ENCODE data around the gene SEC31A. TPM values are rescaled to one million over a fixed set of nuclear protein-coding genes. Genes with fewer than 3 reads are reported as not detected.

SEC31A gene
- total RNA-seq, 4 donors from 2014 or later = 118 to 197 (median 153) TPM

DNA sequence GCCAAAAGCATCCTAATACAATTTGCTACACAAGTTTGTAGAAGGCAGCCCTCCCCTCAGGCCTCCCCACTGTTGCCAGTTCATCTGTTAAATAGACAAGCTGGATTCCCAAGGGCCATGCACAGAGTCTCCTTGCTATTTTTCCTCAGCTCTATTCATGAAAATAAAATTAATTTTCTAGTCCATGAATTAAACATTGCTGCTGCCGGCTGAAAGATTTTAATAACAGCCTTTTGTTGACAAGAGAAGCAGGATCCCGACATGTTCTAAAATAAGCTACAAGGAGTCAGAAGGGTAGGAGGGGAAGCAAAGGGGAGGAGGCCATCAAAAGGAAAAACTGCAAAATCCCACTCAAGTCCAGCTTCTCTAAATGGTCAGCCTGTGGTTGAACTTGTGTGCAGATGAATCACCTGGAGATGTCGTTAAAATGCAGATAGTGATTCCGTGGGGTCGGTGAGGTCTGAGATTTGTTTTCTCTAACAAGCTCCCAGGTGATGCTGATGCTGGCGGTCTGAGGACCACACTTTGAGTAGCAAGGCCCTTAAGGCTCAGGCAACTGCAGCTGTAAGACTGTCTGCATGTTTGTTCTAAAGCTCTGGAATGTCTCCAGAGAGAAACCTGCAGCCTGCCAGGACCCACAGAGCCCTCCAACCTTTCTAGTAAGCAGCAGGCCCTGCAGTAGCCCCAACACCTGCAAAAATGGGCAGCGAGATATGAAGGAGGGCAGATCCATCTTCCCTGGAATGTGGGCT, 101.8 kb downstream of the SEC31A start:
- no peaks in the 10 kb centered on the region for H3K27me3 ChIP-seq
- peaks cover 0 to 81% (median 4%) of the 10 kb centered on the region in 3 donors for H3K4me1 ChIP-seq
- no peak overlapping the region for H3K4me3 ChIP-seq
- peak overlapping the region in 2 of 4 donors; percentile 26 to 41 for H3K27ac ChIP-seq
- ATAC-seq = no peak
- WGBS, 2 donors (ENCODE audit: low coverage in 1 of 2) = 10 to 33% methylated on average over 4 to 5 of the region's 7 CpGs
- TF ChIP-seq CTCF (IDR thresholded peaks at IDR 0.05) (no peak), POLR2A (IDR thresholded peaks at IDR 0.05) (no peak), EP300 (IDR thresholded peaks at IDR 0.05) (no peak), POLR2AphosphoS5 (IDR thresholded peaks at IDR 0.05) (no peak)
- no peaks in the 10 kb centered on the region for H3K9me3 ChIP-seq
- H3K36me3 ChIP-seq = no peaks in the 10 kb centered on the region

GRCh38 chr4:82787342-82787741, 103.6 kb downstream of the SEC31A start:
- Histone ChIP-seq H3K9me3 (no peaks in the 10 kb centered on the region), H3K27me3 (no peaks in the 10 kb centered on the region), H3K27ac (no peak overlapping the region), H3K36me3 (no peaks in the 10 kb centered on the region), H3K4me1 (peaks cover 0 to 73% (median 4%) of the 10 kb centered on the region in 3 donors), H3K4me3 (no peak overlapping the region)
- ATAC-seq = no peak
- 80 to 83% methylated on average over 1 to 3 of the region's 4 CpGs for WGBS, 2 donors (ENCODE audit: low coverage in 1 of 2)
- TF ChIP-seq EP300 (IDR thresholded peaks at IDR 0.05) (no peak), POLR2AphosphoS5 (IDR thresholded peaks at IDR 0.05) (no peak), CTCF (IDR thresholded peaks at IDR 0.05) (no peak), POLR2A (IDR thresholded peaks at IDR 0.05) (no peak)

DNA sequence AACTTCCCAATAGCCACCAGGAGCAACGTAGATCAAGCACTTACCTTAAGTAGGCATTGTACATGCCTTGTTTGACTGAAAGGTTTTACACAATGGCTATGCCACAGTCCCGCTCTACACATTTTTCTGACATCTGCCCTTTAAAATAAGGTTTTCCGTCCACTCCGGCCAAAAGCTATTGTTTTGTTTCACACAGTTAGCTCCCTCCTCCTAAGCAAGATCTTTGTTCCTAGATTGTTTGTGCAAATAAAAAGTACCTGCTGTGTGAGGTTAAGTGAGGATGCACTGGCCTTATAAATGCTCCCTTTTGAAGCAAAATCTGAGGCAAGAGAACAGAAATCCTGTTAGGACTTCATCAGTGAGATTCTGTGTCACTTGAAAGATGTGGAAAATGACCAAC, 104.1 kb downstream of the SEC31A start:
- H3K27me3 ChIP-seq = no peaks in the 10 kb centered on the region
- WGBS, 2 donors (ENCODE audit: low coverage in 1 of 2) = 51 to 83% methylated on average over 3 to 4 of the region's 4 CpGs
- H3K4me3 ChIP-seq = no peak overlapping the region
- H3K27ac ChIP-seq = no peak overlapping the region
- TF ChIP-seq CTCF (IDR thresholded peaks at IDR 0.05) = no peak
- TF ChIP-seq EP300 (IDR thresholded peaks at IDR 0.05) = no peak
- TF ChIP-seq POLR2AphosphoS5 (IDR thresholded peaks at IDR 0.05) = no peak
- no peak for TF ChIP-seq POLR2A (IDR thresholded peaks at IDR 0.05)
- ATAC-seq = no peak
- H3K4me1 ChIP-seq = peaks cover 0 to 68% (median 4%) of the 10 kb centered on the region in 3 donors
- no peaks in the 10 kb centered on the region for H3K9me3 ChIP-seq
- H3K36me3 ChIP-seq = no peaks in the 10 kb centered on the region

DNA sequence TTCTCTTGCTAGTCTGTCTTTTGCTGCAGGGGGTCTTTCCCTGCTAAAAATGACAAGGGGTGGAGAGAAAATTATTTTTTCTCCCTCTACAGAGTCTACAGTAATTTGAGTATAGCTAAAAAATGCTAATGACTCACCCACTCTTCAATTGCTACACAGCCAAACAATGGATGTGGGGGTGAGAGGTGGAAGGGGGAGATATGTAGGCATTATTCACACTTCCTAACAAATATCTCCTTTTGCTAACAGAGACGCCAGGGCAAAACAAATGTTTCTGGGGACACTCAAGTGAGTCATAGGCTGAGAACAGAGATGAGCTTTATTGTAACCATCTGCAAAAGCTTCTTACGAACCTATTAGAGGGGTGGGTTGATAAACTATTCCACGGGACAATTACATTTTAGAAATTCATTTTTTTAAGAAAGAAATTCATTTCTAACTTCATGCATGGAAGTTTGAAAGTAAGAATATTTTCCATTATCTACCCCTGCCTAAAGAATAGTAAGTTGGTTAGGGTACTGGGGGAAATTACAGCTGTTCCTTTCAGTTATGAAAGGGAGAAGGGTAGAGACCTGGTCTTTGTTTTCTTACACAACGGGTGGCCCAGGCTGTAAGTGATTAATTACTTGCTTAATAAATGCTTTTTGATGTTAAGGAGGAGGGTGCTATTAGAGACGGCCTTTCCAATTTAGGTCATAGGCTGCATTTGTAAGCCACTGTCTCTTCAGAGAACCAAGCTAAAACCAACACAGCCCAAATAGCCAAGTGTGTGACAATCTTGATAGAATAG, 105.1 kb downstream of the SEC31A start:
- Histone ChIP-seq H3K36me3 (no peaks in the 10 kb centered on the region), H3K9me3 (no peaks in the 10 kb centered on the region), H3K4me1 (peaks cover 0 to 73% (median 7%) of the 10 kb centered on the region in 3 donors), H3K27ac (peak overlapping the region in 1 of 4 donors; percentile 13), H3K4me3 (no peak overlapping the region), H3K27me3 (no peaks in the 10 kb centered on the region)
- TF ChIP-seq POLR2AphosphoS5 (IDR thresholded peaks at IDR 0.05) (no peak), EP300 (IDR thresholded peaks at IDR 0.05) (no peak), CTCF (IDR thresholded peaks at IDR 0.05) (no peak), POLR2A (IDR thresholded peaks at IDR 0.05) (no peak)
- WGBS, 2 donors (ENCODE audit: low coverage in 1 of 2) = 36 to 39% methylated on average over 5 of the region's 5 CpGs
- ATAC-seq = no peak
